Measurements from ENCODE around the gene SLC7A5. TPM values are rescaled to one million over a fixed set of nuclear protein-coding genes. Genes with fewer than 3 reads are reported as not detected.

SLC7A5 gene
- total and polyA plus RNA-seq, 2 of the 13 experiments (the other 11 are each of a cell fraction or from before 2014, with no cell fraction given): 79.6 to 155 TPM

GRCh38 chr16:87853411-87854052, 15.8 kb downstream of the SLC7A5 start (continued):
- TF ChIP-seq, protein P1, sequence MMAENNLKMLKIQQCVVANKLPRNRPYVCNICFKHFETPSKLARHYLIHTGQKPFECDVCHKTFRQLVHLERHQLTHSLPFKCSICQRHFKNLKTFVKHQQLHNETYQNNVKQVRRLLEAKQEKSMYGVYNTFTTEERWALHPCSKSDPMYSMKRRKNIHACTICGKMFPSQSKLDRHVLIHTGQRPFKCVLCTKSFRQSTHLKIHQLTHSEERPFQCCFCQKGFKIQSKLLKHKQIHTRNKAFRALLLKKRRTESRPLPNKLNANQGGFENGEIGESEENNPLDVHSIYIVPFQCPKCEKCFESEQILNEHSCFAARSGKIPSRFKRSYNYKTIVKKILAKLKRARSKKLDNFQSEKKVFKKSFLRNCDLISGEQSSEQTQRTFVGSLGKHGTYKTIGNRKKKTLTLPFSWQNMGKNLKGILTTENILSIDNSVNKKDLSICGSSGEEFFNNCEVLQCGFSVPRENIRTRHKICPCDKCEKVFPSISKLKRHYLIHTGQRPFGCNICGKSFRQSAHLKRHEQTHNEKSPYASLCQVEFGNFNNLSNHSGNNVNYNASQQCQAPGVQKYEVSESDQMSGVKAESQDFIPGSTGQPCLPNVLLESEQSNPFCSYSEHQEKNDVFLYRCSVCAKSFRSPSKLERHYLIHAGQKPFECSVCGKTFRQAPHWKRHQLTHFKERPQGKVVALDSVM (CRISPR knock-in tag; IDR thresholded peaks at IDR 0.05): peak; percentile 60
- TF ChIP-seq BRD4 (CRISPR knock-in tag; IDR thresholded peaks at IDR 0.05): 0 out of 2 replicates have a peak, but pooled peaks have one; percentile 11
- no peak for TF ChIP-seq ZNF431 (CRISPR knock-in tag; IDR thresholded peaks at IDR 0.05; ENCODE audit: borderline replicate concordance, low read depth)
- TF ChIP-seq ARNTL (CRISPR knock-in tag; IDR thresholded peaks at IDR 0.05): peak; percentile 68; the same call in 1 of the 2 replicates
- no peak; the same call in 1 of the 2 replicates for TF ChIP-seq MIER3 (CRISPR knock-in tag; IDR thresholded peaks at IDR 0.05; ENCODE audit: borderline replicate concordance)
- TF ChIP-seq, protein P2, sequence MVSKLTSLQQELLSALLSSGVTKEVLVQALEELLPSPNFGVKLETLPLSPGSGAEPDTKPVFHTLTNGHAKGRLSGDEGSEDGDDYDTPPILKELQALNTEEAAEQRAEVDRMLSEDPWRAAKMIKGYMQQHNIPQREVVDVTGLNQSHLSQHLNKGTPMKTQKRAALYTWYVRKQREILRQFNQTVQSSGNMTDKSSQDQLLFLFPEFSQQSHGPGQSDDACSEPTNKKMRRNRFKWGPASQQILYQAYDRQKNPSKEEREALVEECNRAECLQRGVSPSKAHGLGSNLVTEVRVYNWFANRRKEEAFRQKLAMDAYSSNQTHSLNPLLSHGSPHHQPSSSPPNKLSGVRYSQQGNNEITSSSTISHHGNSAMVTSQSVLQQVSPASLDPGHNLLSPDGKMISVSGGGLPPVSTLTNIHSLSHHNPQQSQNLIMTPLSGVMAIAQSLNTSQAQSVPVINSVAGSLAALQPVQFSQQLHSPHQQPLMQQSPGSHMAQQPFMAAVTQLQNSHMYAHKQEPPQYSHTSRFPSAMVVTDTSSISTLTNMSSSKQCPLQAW (CRISPR knock-in tag; IDR thresholded peaks at IDR 0.05): no peak; the same call in 1 of the 2 replicates
- TF ChIP-seq ZNF709 (CRISPR knock-in tag; IDR thresholded peaks at IDR 0.05): no peak
- TF ChIP-seq ZMAT3 (CRISPR knock-in tag; conservative IDR thresholded peaks at IDR 0.05): 0 out of 2 replicates have a peak, but pooled peaks have one; percentile 54
- TF ChIP-seq SNAPC4 (CRISPR knock-in tag; IDR thresholded peaks at IDR 0.05): 0 out of 2 replicates have a peak, but pooled peaks have one; percentile 4
- no peak for TF ChIP-seq ZFP36 (IDR thresholded peaks at IDR 0.05; ENCODE audit: borderline replicate concordance, low read depth, low read length, partially characterized antibody)
- TF ChIP-seq NRL (CRISPR knock-in tag; IDR thresholded peaks at IDR 0.05; ENCODE audit: borderline replicate concordance): peak; percentile 42; the same call in 1 of the 2 replicates
- TF ChIP-seq MAF1 (CRISPR knock-in tag; IDR thresholded peaks at IDR 0.05; ENCODE audit: borderline replicate concordance): no peak
- no peak for TF ChIP-seq ADNP (CRISPR knock-in tag; IDR thresholded peaks at IDR 0.05)
- TF ChIP-seq, protein P3, sequence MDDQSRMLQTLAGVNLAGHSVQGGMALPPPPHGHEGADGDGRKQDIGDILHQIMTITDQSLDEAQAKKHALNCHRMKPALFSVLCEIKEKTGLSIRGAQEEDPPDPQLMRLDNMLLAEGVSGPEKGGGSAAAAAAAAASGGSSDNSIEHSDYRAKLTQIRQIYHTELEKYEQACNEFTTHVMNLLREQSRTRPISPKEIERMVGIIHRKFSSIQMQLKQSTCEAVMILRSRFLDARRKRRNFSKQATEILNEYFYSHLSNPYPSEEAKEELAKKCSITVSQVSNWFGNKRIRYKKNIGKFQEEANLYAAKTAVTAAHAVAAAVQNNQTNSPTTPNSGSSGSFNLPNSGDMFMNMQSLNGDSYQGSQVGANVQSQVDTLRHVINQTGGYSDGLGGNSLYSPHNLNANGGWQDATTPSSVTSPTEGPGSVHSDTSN (CRISPR knock-in tag; IDR thresholded peaks at IDR 0.05; ENCODE audit: borderline replicate concordance): 0 out of 2 replicates have a peak, but pooled peaks have one; percentile 40
- 0 out of 2 replicates have a peak, but pooled peaks have one; percentile 19 for TF ChIP-seq ZNF678 (CRISPR knock-in tag; IDR thresholded peaks at IDR 0.05)
- TF ChIP-seq ZNF143 (CRISPR knock-in tag; IDR thresholded peaks at IDR 0.05): 0 out of 2 replicates have a peak, but pooled peaks have one; percentile 25
- TF ChIP-seq FOXA1 (IDR thresholded peaks at IDR 0.05): no peak
- peak; percentile 45; the same call in 1 of the 2 replicates for TF ChIP-seq FOXA1 (CRISPR knock-in tag; IDR thresholded peaks at IDR 0.05)
- TF ChIP-seq KMT2A (CRISPR knock-in tag; IDR thresholded peaks at IDR 0.05): peak; percentile 91
- 0 out of 2 replicates have a peak, but pooled peaks have one; percentile 47 for TF ChIP-seq ZFYVE20 (CRISPR knock-in tag; IDR thresholded peaks at IDR 0.05; ENCODE audit: borderline replicate concordance, low read depth)
